Measurements from ENCODE around the gene SRC. TPM values are rescaled to one million over a fixed set of nuclear protein-coding genes. Genes with fewer than 3 reads are reported as not detected.

The SRC gene
- total and polyA plus RNA-seq, 2 of the 8 experiments (the other 6 are each of a cell fraction or from before 2014, with no cell fraction given), result 27.6 to 28.8 TPM

- no peak overlapping the region for H2BK12ac ChIP-seq (ENCODE audit: low read depth, low read length)
- FAIRE-seq (no peak), DNase-seq (ENCODE audit: low read depth in 1 of 2, low spot score in 2 of 2) (no peak)
- H3K79me1 ChIP-seq (ENCODE audit: low read depth, low read length), result peaks cover 32% of the 10 kb centered on the region
- H3K14ac ChIP-seq (ENCODE audit: insufficient read length), result no peak overlapping the region
- ChIA-PET POLR2A (ENCODE audit: partially characterized antibody) (interaction anchor here (1.2 kb wide), 1 partner anchor 9 kb away, joined by 4 read pairs; no protein-coding TSS in a partner anchor), CTCF (ENCODE audit: partially characterized antibody) (interaction anchor here (2.7 kb wide), 1 partner anchor 10 kb away, joined by 8 read pairs; no protein-coding TSS in a partner anchor)
- no peaks in the 10 kb centered on the region for H3K23me2 ChIP-seq (ENCODE audit: low read depth, low read length)
- H3K4me2 ChIP-seq (ENCODE audit: insufficient read depth in 1 of 2, low read depth in 2 of 2, low read length in 2 of 2), result no peak overlapping the region
- H3K4ac ChIP-seq (replicated peaks; ENCODE audit: insufficient read length, low read depth, low read length), result no peak overlapping the region
- no peak overlapping the region for H3K18ac ChIP-seq (ENCODE audit: extremely low read depth, low read length)
- H2AK5ac ChIP-seq (ENCODE audit: low read depth, low read length), result no peak overlapping the region
- no peak overlapping the region for H3K4me3 ChIP-seq (ENCODE audit: extremely low read depth in 1 of 4, insufficient read depth in 2 of 4, low read depth in 3 of 4, low read length in 4 of 4)
- no peak overlapping the region for H4K8ac ChIP-seq (ENCODE audit: extremely low read depth, insufficient read depth, low read length)
- H2AFZ ChIP-seq (ENCODE audit: low read length), result no peak overlapping the region
- no peak overlapping the region for H3K23ac ChIP-seq (ENCODE audit: insufficient read length)
- H3K56ac ChIP-seq (replicated peaks; ENCODE audit: insufficient read length, low read depth, low read length), result no peak overlapping the region
- peaks cover 3 to 93% of the 10 kb centered on the region in 2 experiments; a peak in 3 of 4 replicates for H3K79me2 ChIP-seq (ENCODE audit: control insufficient read depth in 1 of 2, insufficient read depth in 2 of 2, low read length in 2 of 2)
- H2BK120ac ChIP-seq (replicated peaks; ENCODE audit: low read depth, low read length), result no peak overlapping the region
- H3K9ac ChIP-seq (replicated peaks in 1 of 4; ENCODE audit: extremely low read depth in 1 of 4, low read depth in 3 of 4, low read length in 3 of 4), result no peak overlapping the region
- no peak overlapping the region for H4K5ac ChIP-seq (ENCODE audit: insufficient read length, low read depth, low read length)
- 93% methylated on average over 13 of the region's 13 CpGs; no CpG with 5 or more reads in 1 of the 2 experiments for WGBS, 2 experiments (ENCODE audit: extremely low coverage in 1 of 2, insufficient coverage in 1 of 2, insufficient read length in 1 of 2, insufficient replicate concordance in 2 of 2, low coverage in 1 of 2, low lambda C conversion rate in 2 of 2, missing lambda C conversion rate in 1 of 2)
- peaks cover 0 to 4% (median 0%) of the 10 kb centered on the region in 4 experiments; a peak in 3 of 8 replicates for H3K36me3 ChIP-seq (ENCODE audit: control insufficient read depth in 2 of 4, insufficient read depth in 4 of 4, low read length in 3 of 4)
- peaks cover 0 to 5% (median 2%) of the 10 kb centered on the region in 4 experiments; a peak in 1 of 7 replicates for H3K4me1 ChIP-seq (replicated peaks in 1 of 4; ENCODE audit: control insufficient read depth in 3 of 4, insufficient read depth in 4 of 4, low read length in 3 of 4)
- H3K9me3 ChIP-seq (ENCODE audit: insufficient read depth in 2 of 2, low read depth in 1 of 2, low read length in 1 of 2), result no peaks in the 10 kb centered on the region
- H4K20me1 ChIP-seq (replicated peaks in 1 of 2; ENCODE audit: control insufficient read depth in 1 of 2, insufficient read depth in 2 of 2, low read length in 2 of 2), result peaks cover 3 to 24% of the 10 kb centered on the region in 2 experiments
- TF ChIP-seq JUN (IDR thresholded peaks at IDR 0.05; ENCODE audit: low read depth, low read length) (no peak), KDM4A (IDR thresholded peaks at IDR 0.05; ENCODE audit: low read depth, low read length, severe bottlenecking) (no peak), TAF7 (optimal IDR thresholded peaks at IDR 0.05; ENCODE audit: borderline replicate concordance, low read depth, low read length) (no peak)
- H3K27me3 ChIP-seq (replicated peaks in 1 of 4; ENCODE audit: control insufficient read depth in 3 of 4, extremely low read depth in 1 of 4, insufficient read depth in 3 of 4, low read length in 3 of 4), result no peaks in the 10 kb centered on the region
- H2BK15ac ChIP-seq (ENCODE audit: low read length), result no peak overlapping the region
- H2BK5ac ChIP-seq (ENCODE audit: low read depth, low read length), result no peak overlapping the region
- H3K27ac ChIP-seq (ENCODE audit: low read depth, low read length), result no peak overlapping the region
- H2BK20ac ChIP-seq (ENCODE audit: low read length), result no peak overlapping the region
- no peak overlapping the region for H4K91ac ChIP-seq (replicated peaks; ENCODE audit: insufficient read length, low read length)
Observed at GRCh38 chr20:37353285-37353849, 7.4 kb downstream of the SRC start.

All from H1 (cell line).